Lower leg skin (tissue), 4 donors: ENCODE measurements around the gene ZFX. TPM values are rescaled to one million over a fixed set of nuclear protein-coding genes. Genes with fewer than 3 reads are reported as not detected.

Experiments
- DNase-seq, 2 donors: peaks; one replicate each; pipeline ENCODE4 v3.0.0-alpha.2; 2019; ENCODE audit warnings: low spot score in 2 of 2
- H3K4me3 ChIP-seq: fragments of 200-600 bp; sonication (generic); 2 replicates; pipeline ENCODE4 v1.5.1; 2017; ENCODE audit warnings: mild to moderate bottlenecking, low read depth; ENCODE audit not compliant: poor library complexity, severe bottlenecking
- POLR2A ChIP-seq, 2 donors: fragments of 450-650 bp; IDR thresholded peaks; one replicate each; pipeline ENCODE4 v1.6.1; 2016 to 2017; ENCODE audit warnings: antibody characterized with exemption in 2 of 2, mild to moderate bottlenecking in 1 of 2, moderate library complexity in 1 of 2
- WGBS, 2 donors: methylation state at CpG; one replicate each; pipeline ENCODE4 v1.1.5; 2018; 5-methylcytosine and 5-hydroxymethylcytosine counted together
- intact Hi-C: fragments of 100-400 bp; cut with DNase I; formaldehyde crosslinking; loops from one replicate; pipeline ENCODE4 v1.15.0; 2023; ENCODE audit warnings: low total_unique reads
- total RNA-seq, 4 donors: library from RNA; depleted of rRNA; stranded (reverse); fragments of >200 nt; gene quantifications; one replicate each; pipeline ENCODE4 v1.1.0, GENCODE V29; 2016
- TF ChIP-seq, protein P1 (sequence below), 3 donors: fragments of 450-650 bp; IDR thresholded peaks; one replicate each; pipeline ENCODE4 v1.5.1; 2016; ENCODE audit warnings: antibody characterized with exemption in 3 of 3, mild to moderate bottlenecking in 3 of 3, moderate library complexity in 2 of 3

Gene ZFX
- total RNA-seq, 4 donors from 2014 or later, result 29.0 to 63.4 (median 37.8) TPM

DNA sequence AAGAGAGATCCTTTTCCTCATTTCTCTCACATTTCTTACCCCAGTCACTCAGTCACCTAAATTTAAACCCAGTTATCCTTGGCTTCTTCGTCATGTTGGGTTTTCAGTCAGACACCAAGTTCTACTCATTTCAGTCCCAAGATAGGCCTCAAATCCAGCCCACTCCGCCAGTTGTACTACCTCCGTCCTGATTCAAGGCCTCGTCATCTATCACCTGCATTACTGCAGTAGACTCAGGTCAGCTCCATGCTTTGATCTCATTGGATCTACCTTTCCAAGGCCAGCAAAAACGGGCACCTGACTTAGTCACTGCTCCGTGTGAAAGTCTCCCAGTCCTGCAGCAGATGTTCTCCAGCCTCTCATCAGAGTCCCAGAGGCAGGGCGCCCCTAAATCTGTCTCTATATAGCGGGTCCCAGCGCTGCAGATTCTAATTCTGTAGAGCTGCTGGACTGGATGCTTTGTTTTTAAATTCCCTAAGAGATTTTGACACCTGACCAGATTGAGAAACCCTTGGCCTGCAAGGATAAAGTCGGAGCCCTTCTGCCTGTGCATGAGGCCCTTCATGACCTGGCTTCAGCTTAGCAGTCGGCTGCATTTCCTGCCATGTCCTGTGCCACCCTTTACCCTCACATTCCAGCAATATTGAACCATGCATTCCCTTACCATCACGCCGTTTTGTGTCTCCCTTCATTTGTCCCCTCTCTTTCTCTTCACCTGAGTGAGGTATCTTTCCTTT, 53.7 kb downstream of the ZFX start:
- TF ChIP-seq POLR2A (IDR thresholded peaks at IDR 0.05), result no peak
- TF ChIP-seq, protein P1, sequence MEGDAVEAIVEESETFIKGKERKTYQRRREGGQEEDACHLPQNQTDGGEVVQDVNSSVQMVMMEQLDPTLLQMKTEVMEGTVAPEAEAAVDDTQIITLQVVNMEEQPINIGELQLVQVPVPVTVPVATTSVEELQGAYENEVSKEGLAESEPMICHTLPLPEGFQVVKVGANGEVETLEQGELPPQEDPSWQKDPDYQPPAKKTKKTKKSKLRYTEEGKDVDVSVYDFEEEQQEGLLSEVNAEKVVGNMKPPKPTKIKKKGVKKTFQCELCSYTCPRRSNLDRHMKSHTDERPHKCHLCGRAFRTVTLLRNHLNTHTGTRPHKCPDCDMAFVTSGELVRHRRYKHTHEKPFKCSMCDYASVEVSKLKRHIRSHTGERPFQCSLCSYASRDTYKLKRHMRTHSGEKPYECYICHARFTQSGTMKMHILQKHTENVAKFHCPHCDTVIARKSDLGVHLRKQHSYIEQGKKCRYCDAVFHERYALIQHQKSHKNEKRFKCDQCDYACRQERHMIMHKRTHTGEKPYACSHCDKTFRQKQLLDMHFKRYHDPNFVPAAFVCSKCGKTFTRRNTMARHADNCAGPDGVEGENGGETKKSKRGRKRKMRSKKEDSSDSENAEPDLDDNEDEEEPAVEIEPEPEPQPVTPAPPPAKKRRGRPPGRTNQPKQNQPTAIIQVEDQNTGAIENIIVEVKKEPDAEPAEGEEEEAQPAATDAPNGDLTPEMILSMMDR (IDR thresholded peaks at IDR 0.05), result no peak
- 88 to 94% methylated on average over 13 of the region's 13 CpGs for WGBS, 2 donors
- intact Hi-C loops, result no loop called here
- DNase-seq, result no peak
- no peak overlapping the region for H3K4me3 ChIP-seq

DNA sequence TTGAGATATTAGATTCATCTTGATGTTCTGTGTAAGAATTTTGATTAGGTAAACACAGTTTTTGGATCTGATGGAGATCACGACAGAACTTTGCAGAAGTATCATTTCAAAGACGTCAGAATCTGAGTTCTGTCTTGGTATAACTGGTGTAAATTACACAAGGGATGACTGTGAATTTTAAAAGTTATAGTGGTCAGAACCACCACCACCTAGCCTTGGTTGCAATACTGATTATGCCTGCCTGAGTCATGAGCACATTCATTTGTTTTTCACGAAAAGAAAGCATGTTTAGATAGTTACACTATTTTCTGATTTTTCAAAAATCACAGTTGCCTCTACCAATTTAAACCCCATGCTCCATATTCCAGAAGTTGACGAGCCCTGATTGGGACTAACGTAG, 54.8 kb downstream of the ZFX start:
- H3K4me3 ChIP-seq, result no peak overlapping the region
- intact Hi-C loops, result no loop called here
- no peak for TF ChIP-seq POLR2A (IDR thresholded peaks at IDR 0.05)
- TF ChIP-seq, protein P1 (IDR thresholded peaks at IDR 0.05), result no peak
- DNase-seq, result no peak
- WGBS, 2 donors, result 92% methylated on average over 5 of the region's 5 CpGs

DNA sequence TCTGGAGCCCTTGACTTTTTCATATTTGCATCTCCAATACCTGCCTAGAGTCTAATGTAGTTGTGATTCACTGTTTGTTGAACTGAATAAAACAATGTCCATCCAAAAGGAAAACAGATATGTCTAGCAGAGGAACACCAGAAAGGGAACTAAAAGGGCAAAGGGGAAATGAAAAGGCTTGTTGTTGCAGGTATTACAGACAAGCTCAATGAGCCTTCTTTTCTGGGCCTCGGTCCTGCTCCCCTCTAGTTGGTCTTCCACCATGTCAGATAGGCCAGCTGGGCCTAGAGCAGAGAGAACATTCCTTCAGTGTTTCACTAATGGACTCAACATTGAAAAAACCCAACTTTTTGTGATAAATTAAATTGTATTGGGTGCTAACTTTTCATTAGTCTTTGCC, 55.4 kb downstream of the ZFX start:
- WGBS, 2 donors, result 88 to 91% methylated on average over 1 of the region's 1 CpG
- DNase-seq, result no peak
- no peak for TF ChIP-seq POLR2A (IDR thresholded peaks at IDR 0.05)
- TF ChIP-seq, protein P1 (IDR thresholded peaks at IDR 0.05), result no peak
- H3K4me3 ChIP-seq, result no peak overlapping the region
- intact Hi-C loops, result no loop called here

DNA sequence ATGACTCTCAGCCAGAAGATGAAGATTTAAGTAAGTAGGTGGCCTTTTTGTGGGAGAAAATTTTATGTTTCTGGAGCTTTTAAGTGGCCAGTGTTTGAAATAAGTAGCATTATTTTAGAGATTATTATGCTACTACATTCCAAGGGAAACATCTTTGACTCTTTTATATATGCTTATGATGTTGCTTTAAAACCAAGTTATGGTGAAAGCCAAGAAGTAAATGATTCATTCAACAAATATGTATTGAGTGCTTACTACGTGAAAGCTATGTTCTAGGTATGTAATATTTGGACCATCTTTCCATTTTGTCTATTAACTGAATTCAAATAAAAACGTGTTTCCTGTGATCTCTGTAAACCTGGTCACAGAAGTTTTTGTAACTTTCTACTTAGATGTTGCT, 58.3 kb downstream of the ZFX start:
- DNase-seq, result no peak
- WGBS, 2 donors, result 19 to 47% methylated on average over 2 of the region's 2 CpGs
- TF ChIP-seq POLR2A (IDR thresholded peaks at IDR 0.05), result no peak
- TF ChIP-seq, protein P1 (IDR thresholded peaks at IDR 0.05), result no peak
- intact Hi-C loops, result no loop called here
- no peak overlapping the region for H3K4me3 ChIP-seq

DNA sequence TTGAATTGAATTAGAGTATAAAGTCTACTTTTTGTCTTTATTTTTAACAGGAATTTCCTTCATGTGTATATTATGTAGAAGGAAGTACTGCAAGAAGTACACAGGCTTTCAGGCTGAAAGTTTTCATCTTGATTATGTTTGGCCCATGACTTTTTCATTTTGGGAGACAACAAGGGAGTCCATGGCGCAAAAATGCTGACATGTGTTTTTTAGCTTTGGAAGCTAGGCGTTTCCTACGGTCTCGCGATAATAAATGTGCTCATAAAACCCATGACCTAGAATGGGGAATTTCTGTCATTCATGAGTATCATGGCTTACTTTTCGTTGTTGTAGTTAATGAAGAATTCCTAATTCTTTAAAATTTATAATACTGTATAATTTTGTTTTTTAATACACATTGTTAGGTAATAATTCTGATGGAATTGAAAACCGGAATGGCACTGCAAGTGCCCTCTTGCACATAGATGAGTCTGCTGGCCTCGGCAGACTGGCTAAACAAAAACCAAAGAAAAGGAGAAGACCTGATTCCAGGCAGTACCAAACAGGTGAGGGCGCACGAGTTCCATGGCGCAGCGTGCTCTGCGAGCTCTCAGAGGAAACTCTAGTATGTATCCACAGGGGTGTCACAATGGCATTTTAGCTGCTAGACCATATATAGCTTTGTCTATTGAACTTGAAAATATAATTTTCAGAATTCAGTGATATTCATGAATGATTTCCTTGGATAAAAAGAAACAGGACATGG, 59.1 kb downstream of the ZFX start:
- intact Hi-C loops, result no loop called here
- no peak for TF ChIP-seq POLR2A (IDR thresholded peaks at IDR 0.05)
- WGBS, 2 donors, result 94 to 95% methylated on average over 13 of the region's 13 CpGs
- no peak overlapping the region for H3K4me3 ChIP-seq
- DNase-seq, result no peak

DNA sequence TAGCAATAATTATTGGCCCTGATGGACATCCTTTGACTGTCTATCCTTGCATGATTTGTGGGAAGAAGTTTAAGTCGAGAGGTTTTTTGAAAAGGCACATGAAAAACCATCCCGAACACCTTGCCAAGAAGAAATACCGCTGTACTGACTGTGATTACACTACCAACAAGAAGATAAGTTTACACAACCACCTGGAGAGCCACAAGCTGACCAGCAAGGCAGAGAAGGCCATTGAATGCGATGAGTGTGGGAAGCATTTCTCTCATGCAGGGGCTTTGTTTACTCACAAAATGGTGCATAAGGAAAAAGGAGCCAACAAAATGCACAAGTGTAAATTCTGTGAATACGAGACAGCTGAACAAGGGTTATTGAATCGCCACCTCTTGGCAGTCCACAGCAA, 60.7 kb downstream of the ZFX start:
- no peak overlapping the region for H3K4me3 ChIP-seq
- TF ChIP-seq, protein P1 (IDR thresholded peaks at IDR 0.05), result no peak
- TF ChIP-seq POLR2A (IDR thresholded peaks at IDR 0.05), result no peak
- WGBS, 2 donors, result 95 to 97% methylated on average over 6 of the region's 6 CpGs
- DNase-seq, result no peak
- intact Hi-C loops, result no loop called here
